Endothelial cell of umbilical vein (primary cell): ENCODE data around the gene TAF4B. TPM values are rescaled to one million over a fixed set of nuclear protein-coding genes. Genes with fewer than 3 reads are reported as not detected.

Source experiments
- BruUV-seq: library from RNA; stranded (reverse); fragments of 400-500 nt; replicated peaks from 2 replicates; lab custom pipeline; 2021; lab: Mats Ljungman, UMichigan
- CTCF ChIA-PET: fragments of 300-600, 350-600 bp; sonication (Branson Sonifier 250); formaldehyde crosslinking; loops from one replicate; lab custom pipeline; 2021; ENCODE audit warnings: antibody characterized with exemption, inconsistent platforms; lab: Charles Lee
- POLR2A ChIA-PET: fragments of 300-600, 350-600 bp; sonication (Branson Sonifier 250); formaldehyde crosslinking; loops from one replicate; lab custom pipeline; 2021; ENCODE audit warnings: antibody characterized with exemption, inconsistent platforms; lab: Charles Lee
- DNase-seq: peaks from one replicate; pipeline ENCODE4 v3.0.0-alpha.2; 2011; ENCODE audit warnings: low read depth, low spot score
- FAIRE-seq: peaks from 2 replicates; lab custom pipeline; 2011; peaks lifted over from hg19 to GRCh38; lab: Jason Lieb, UNC
- H2AFZ ChIP-seq: 2 replicates; pipeline ENCODE4 v1.6.0; 2012; ENCODE audit warnings: low read depth, low read length, control low read depth, inconsistent platforms
- H3K27ac ChIP-seq: 2 replicates; pipeline ENCODE4 v1.5.1; 2011; ENCODE audit warnings: low read depth, mild to moderate bottlenecking, control low read depth, low read length, moderate library complexity; ENCODE audit not compliant: insufficient read depth
- H3K27me3 ChIP-seq, 2 experiments: 2 replicates each; pipeline versions ENCODE4 v1.6.0 to v1.6.1; 2011; ENCODE audit warnings: low read length in 2 of 2, mixed read lengths in 1 of 2; ENCODE audit not compliant: control insufficient read depth in 2 of 2, insufficient read depth in 2 of 2
- H3K36me3 ChIP-seq, 2 experiments: 2 replicates in 1 of 2; 3 replicates in 1 of 2; pipeline ENCODE4 v1.5.1; 2011; ENCODE audit warnings: low read length in 2 of 2, mild to moderate bottlenecking in 1 of 2, moderate library complexity in 1 of 2; ENCODE audit not compliant: control insufficient read depth in 2 of 2, insufficient read depth in 2 of 2; ENCODE audit errors: extremely low read depth in 1 of 2
- H3K4me1 ChIP-seq: 3 replicates; pipeline ENCODE4 v1.5.1; 2011; ENCODE audit warnings: mild to moderate bottlenecking, low read length; ENCODE audit not compliant: control insufficient read depth, insufficient read depth; ENCODE audit errors: extremely low read depth
- H3K4me2 ChIP-seq: 2 replicates; pipeline ENCODE4 v1.6.1; 2011; ENCODE audit warnings: low read length, control low read depth, mixed read lengths; ENCODE audit not compliant: insufficient read depth
- H3K4me3 ChIP-seq, 3 experiments: fragments of 200-600 bp in 1 of 3; sonication (generic), shearing (Covaris generic) in 1 of 3; replicated peaks in 1 of 3; 2 replicates each; pipeline ENCODE4 v1.5.1; 2011 to 2016; ENCODE audit warnings: control low read depth in 3 of 3, low read length in 3 of 3, mild to moderate bottlenecking in 2 of 3, inconsistent platforms in 1 of 3, low read depth in 1 of 3, moderate library complexity in 1 of 3; ENCODE audit not compliant: insufficient read depth in 1 of 3
- H3K79me2 ChIP-seq: 2 replicates; pipeline ENCODE4 v1.6.0; 2012; ENCODE audit warnings: low read length, inconsistent platforms; ENCODE audit not compliant: control insufficient read depth, insufficient read depth
- H3K9ac ChIP-seq: replicated peaks from 2 replicates; pipeline ENCODE3; 2011; ENCODE audit warnings: low read length, control low read depth; ENCODE audit not compliant: insufficient read depth; ENCODE audit errors: extremely low read depth
- H3K9me1 ChIP-seq: replicated peaks from 3 replicates; pipeline ENCODE4 v1.6.0; 2011; ENCODE audit warnings: mild to moderate bottlenecking, low read length; ENCODE audit not compliant: control insufficient read depth, insufficient read depth; ENCODE audit errors: extremely low read depth
- H3K9me3 ChIP-seq: replicated peaks from 2 replicates; pipeline ENCODE4 v1.5.1; 2012; ENCODE audit warnings: low read length, inconsistent platforms; ENCODE audit not compliant: control insufficient read depth, insufficient read depth
- H4K20me1 ChIP-seq: replicated peaks from 2 replicates; pipeline ENCODE3; 2011; ENCODE audit warnings: mild to moderate bottlenecking, low read length; ENCODE audit not compliant: control insufficient read depth, insufficient read depth; ENCODE audit errors: extremely low read depth
- CTCF ChIP-seq, 2 donors: IDR thresholded peaks; 1 replicate in 1 of 2; 2 replicates in 1 of 2; pipeline ENCODE4 v1.5.1; 2011; ENCODE audit warnings: low read length in 2 of 2, mild to moderate bottlenecking in 2 of 2, moderate library complexity in 2 of 2, control low read depth in 1 of 2, inconsistent platforms in 1 of 2, low read depth in 1 of 2; ENCODE audit not compliant: insufficient read depth in 1 of 2; ENCODE audit errors: extremely low read depth in 1 of 2
- EZH2 ChIP-seq: IDR thresholded peaks from 2 replicates; pipeline ENCODE4 v1.6.1; 2012; ENCODE audit warnings: borderline replicate concordance, low read depth, mild to moderate bottlenecking, moderate library complexity, low read length, inconsistent platforms; ENCODE audit not compliant: severe bottlenecking
- FOS ChIP-seq: IDR thresholded peaks from 2 replicates; pipeline ENCODE4 v1.6.1; 2011; ENCODE audit warnings: mild to moderate bottlenecking, low read length, moderate library complexity, borderline replicate concordance; ENCODE audit not compliant: insufficient read depth
- JUN ChIP-seq: IDR thresholded peaks from 2 replicates; pipeline ENCODE4 v1.6.1; 2011; ENCODE audit warnings: borderline replicate concordance, low read depth; ENCODE audit not compliant: insufficient read length, insufficient read depth
- MYC ChIP-seq: IDR thresholded peaks from one replicate; pipeline ENCODE4 v1.6.1; 2011; ENCODE audit warnings: mild to moderate bottlenecking, low read depth, low read length
- POLR2A ChIP-seq: IDR thresholded peaks from 2 replicates; pipeline ENCODE4 v1.6.1; 2012; ENCODE audit warnings: low read depth, mild to moderate bottlenecking, control low read depth, low read length
- POLR2AphosphoS5 ChIP-seq: IDR thresholded peaks from 2 replicates; pipeline ENCODE4 v1.6.1; 2012; ENCODE audit warnings: low read depth, mild to moderate bottlenecking, control low read depth, low read length, moderate library complexity; ENCODE audit not compliant: insufficient read depth
- dilution Hi-C: fragments of 300-500 bp; cut with MboI; formaldehyde crosslinking; loops from one replicate; pipeline ENCODE4 v1.15.0; 2019; ENCODE audit warnings: low sequenced_read_pairs; ENCODE audit not compliant: extremely low pct_ligation_motif_present
- intact Hi-C: fragments of 100-400 bp; cut with micrococcal nuclease; formaldehyde crosslinking; loops from one replicate; pipeline ENCODE4 v1.10.0; 2022
- polyA plus RNA-seq, 4 experiments: library from polyadenylated mRNA; depleted of rRNA in 3 of 4; stranded (reverse) in 3 of 4; unstranded in 1 of 4; fragments of >200 nt; gene quantifications; 2 replicates each; pipeline versions ENCODE4 v1.2.1 to v1.2.3, GENCODE V29; 2011 to 2012; ENCODE audit warnings: missing spikeins in 1 of 4
- total RNA-seq: library from RNA; stranded (reverse); gene quantifications from 2 replicates; pipeline ENCODE4 v1.2.3, GENCODE V29; 2021
- TF ChIP-seq, protein P1 (sequence below): IDR thresholded peaks from 2 replicates; pipeline ENCODE4 v1.6.1; 2011; ENCODE audit not compliant: insufficient read depth, insufficient read length

Gene TAF4B
- total and polyA plus RNA-seq, 2 donors (not counting 3 experiments of a cell fraction or from before 2014, with no cell fraction given) = 0.47 to 2.0 TPM

DNA sequence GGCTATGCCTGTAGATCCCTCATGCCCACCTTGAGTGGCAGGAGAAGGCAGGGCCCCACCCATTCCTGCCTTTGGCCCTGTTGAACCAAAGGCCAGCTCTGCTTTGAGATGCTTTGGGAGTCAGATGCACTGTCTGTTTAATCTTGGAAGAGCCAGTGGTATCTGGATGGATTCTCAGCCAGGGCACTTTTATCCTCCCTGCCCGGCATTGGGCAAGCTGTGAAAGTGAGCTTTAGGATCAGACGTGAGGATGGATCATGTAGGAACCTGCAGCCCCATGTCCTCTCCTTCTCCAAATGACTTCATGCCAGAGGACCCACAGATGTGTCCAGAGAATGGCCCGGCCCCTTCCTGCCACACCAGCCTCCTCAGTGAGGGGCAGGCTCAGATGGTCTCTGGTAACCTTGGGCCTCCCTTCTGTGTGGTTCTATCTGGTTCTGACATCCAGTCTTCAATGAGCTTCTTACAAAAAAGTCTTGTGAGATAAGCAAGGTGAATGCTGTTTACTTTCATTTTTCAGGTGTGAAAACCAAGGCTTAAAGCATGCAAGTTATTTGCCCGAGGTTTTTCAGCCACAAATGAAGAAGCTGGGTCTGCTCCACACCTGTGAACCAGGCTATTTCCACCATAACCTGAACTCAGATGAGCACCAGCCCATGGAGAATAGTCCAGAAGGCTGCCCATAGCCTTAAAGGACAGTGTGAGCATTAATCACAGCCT is 198.3 kb downstream of the TAF4B start:
- intact Hi-C loops = no loop called here
- CTCF ChIA-PET = interaction anchor here (1.0 to 1.4 kb wide), 3 partner anchors 14 to 44 kb away, joined by 3 to 4 read pairs (median 3); no protein-coding TSS in a partner anchor

More for the DNA sequence above, 198.3 kb downstream of the TAF4B start:
- no peak overlapping the region for H3K27ac ChIP-seq
- no peak for TF ChIP-seq FOS
- no peak for TF ChIP-seq POLR2AphosphoS5
- no peak for TF ChIP-seq JUN
- TF ChIP-seq CTCF (IDR thresholded peaks at IDR 0.05; ENCODE audit: extremely low read depth in 1 of 2, insufficient read depth in 1 of 2, low read depth in 1 of 2, low read length in 2 of 2) = no peak
- TF ChIP-seq, protein P1, sequence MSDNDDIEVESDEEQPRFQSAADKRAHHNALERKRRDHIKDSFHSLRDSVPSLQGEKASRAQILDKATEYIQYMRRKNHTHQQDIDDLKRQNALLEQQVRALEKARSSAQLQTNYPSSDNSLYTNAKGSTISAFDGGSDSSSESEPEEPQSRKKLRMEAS = no peak
- TF ChIP-seq EZH2 = no peak
- no peak for TF ChIP-seq POLR2A
- TF ChIP-seq MYC = no peak
- H3K9ac ChIP-seq = no peak overlapping the region
- no peaks in the 10 kb centered on the region for H3K9me3 ChIP-seq
- H3K9me1 ChIP-seq = no peaks in the 10 kb centered on the region
- H2AFZ ChIP-seq = no peak overlapping the region
- POLR2A ChIA-PET = no interaction called here
- no peaks in the 10 kb centered on the region for H3K4me1 ChIP-seq
- no peak overlapping the region for H3K4me2 ChIP-seq
- DNase-seq (no peak), FAIRE-seq (no peak)
- no peaks in the 10 kb centered on the region for H3K79me2 ChIP-seq
- dilution Hi-C loops = no loop called here
- BruUV-seq = no TSS peak
- H3K27me3 ChIP-seq = no peaks in the 10 kb centered on the region
- no peak overlapping the region for H3K4me3 ChIP-seq
- no peaks in the 10 kb centered on the region for H3K36me3 ChIP-seq
- no peaks in the 10 kb centered on the region for H4K20me1 ChIP-seq
